Spleen (tissue), 3 donors: Measurements from ENCODE around the gene SDK1.

ENCODE experiments used
- POLR2A ChIP-seq, 3 donors: fragments of 450-650 bp; IDR thresholded peaks; one replicate each; pipeline ENCODE4 v1.5.1; 2017; ENCODE audit warnings: antibody characterized with exemption in 3 of 3, mild to moderate bottlenecking in 1 of 3
- POLR2AphosphoS5 ChIP-seq, 3 donors: sonication (generic); formaldehyde crosslinking; IDR thresholded peaks; one replicate each; pipeline ENCODE4 v1.5.1; 2017; ENCODE audit warnings: antibody characterized with exemption in 3 of 3

GRCh38 chr7:3960942-3961341 lies 659.9 kb downstream of the SDK1 start:
- no peak for TF ChIP-seq POLR2AphosphoS5 (IDR thresholded peaks at IDR 0.05)
- no peak for TF ChIP-seq POLR2A (IDR thresholded peaks at IDR 0.05)
